HG03097 (cell line): ENCODE results near the gene IRF7.

ENCODE experiments used
- ATAC-seq: cut with Tn5 transposase; IDR thresholded peaks from one replicate; pipeline ENCODE4 v1.9.1; 2021; ENCODE audit not compliant: unreplicated experiment, low FRiP score

IRF7 gene

GRCh38 chr11:610146-610801 lies 5.5 kb downstream of the IRF7 start:
- no peak for ATAC-seq

GRCh38 chr11:609341-609811 lies 6.4 kb downstream of the IRF7 start:
- ATAC-seq = no peak

- no peak for ATAC-seq
These were observed 6.9 kb downstream of the IRF7 start for GRCh38 chr11:608791-609251.

- ATAC-seq = no peak
These were observed 7.6 kb downstream of the IRF7 start for GRCh38 chr11:607971-608659.

GRCh38 chr11:607020-607780 lies 8.6 kb downstream of the IRF7 start:
- ATAC-seq = no peak

- ATAC-seq = no peak
These were observed 9.5 kb downstream of the IRF7 start for GRCh38 chr11:606245-606644.

- ATAC-seq = no peak
These were observed 10.2 kb downstream of the IRF7 start for GRCh38 chr11:605286-606129.

GRCh38 chr11:603154-603553 lies 12.6 kb downstream of the IRF7 start:
- ATAC-seq = no peak

- ATAC-seq = no peak
These were observed 14.0 kb downstream of the IRF7 start for GRCh38 chr11:601573-602245.

GRCh38 chr11:598005-598680 lies 17.6 kb downstream of the IRF7 start:
- ATAC-seq = no peak

GRCh38 chr11:597166-597725 lies 18.5 kb downstream of the IRF7 start:
- no peak for ATAC-seq

- no peak for ATAC-seq
These were observed 19.4 kb downstream of the IRF7 start for GRCh38 chr11:596374-596773.

GRCh38 chr11:595400-595799 lies 20.4 kb downstream of the IRF7 start:
- ATAC-seq = no peak

- no peak for ATAC-seq
These were observed 22.4 kb downstream of the IRF7 start for GRCh38 chr11:593347-593746.

- no peak for ATAC-seq
These were observed 22.8 kb downstream of the IRF7 start for GRCh38 chr11:592918-593317.

GRCh38 chr11:592501-592900 lies 23.2 kb downstream of the IRF7 start:
- no peak for ATAC-seq

- no peak for ATAC-seq
These were observed 24.8 kb downstream of the IRF7 start for GRCh38 chr11:590997-591396.

- no peak for ATAC-seq
These were observed 26.0 kb downstream of the IRF7 start for GRCh38 chr11:589798-590197.

- no peak for ATAC-seq
These were observed 27.8 kb downstream of the IRF7 start for GRCh38 chr11:587978-588380.
